Vagina (tissue), 2 donors: ENCODE data around the gene C1QA.

Experiments
- POLR2A ChIP-seq, 2 donors: fragments of 450-650 bp; IDR thresholded peaks; one replicate each; pipeline ENCODE4 v1.6.1; 2017; ENCODE audit warnings: antibody characterized with exemption in 2 of 2, mild to moderate bottlenecking in 2 of 2, moderate library complexity in 2 of 2
- POLR2AphosphoS5 ChIP-seq, 2 donors: sonication (generic); formaldehyde crosslinking; IDR thresholded peaks; one replicate each; pipeline ENCODE4 v1.9.0; 2017; ENCODE audit warnings: antibody characterized with exemption in 2 of 2, mild to moderate bottlenecking in 2 of 2, low read depth in 1 of 2; ENCODE audit not compliant: insufficient read depth in 1 of 2
- TF ChIP-seq, protein P1 (sequence below), 3 experiments: fragments of 450-650 bp in 2 of 3; fragments of 200-600 bp in 1 of 3; sonication (generic) in 1 of 3; IDR thresholded peaks; one replicate each; pipeline ENCODE4 v1.5.1; 2017 to 2019; ENCODE audit warnings: antibody characterized with exemption in 3 of 3, mild to moderate bottlenecking in 2 of 3, moderate library complexity in 2 of 3

DNA sequence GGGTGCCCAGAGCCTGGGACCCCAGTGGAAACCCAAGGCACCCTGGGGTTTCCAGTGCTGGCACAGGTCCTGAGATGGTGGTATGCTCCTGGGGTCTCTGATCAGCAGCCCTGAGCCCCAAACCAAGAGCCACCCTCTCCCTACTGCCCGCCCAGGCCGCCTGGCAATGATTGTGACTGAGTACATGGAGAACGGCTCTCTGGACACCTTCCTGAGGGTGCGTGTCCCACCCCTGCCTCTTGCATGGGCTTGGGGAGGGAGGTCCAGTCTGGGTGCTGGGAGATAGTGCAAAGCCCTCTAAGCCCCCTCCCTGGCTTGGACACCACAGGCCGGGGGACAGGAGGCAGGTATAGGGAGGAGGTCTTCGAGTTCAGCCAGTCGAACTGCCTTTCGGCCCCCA lies 38.4 kb upstream of the C1QA start:
- TF ChIP-seq, protein P1, sequence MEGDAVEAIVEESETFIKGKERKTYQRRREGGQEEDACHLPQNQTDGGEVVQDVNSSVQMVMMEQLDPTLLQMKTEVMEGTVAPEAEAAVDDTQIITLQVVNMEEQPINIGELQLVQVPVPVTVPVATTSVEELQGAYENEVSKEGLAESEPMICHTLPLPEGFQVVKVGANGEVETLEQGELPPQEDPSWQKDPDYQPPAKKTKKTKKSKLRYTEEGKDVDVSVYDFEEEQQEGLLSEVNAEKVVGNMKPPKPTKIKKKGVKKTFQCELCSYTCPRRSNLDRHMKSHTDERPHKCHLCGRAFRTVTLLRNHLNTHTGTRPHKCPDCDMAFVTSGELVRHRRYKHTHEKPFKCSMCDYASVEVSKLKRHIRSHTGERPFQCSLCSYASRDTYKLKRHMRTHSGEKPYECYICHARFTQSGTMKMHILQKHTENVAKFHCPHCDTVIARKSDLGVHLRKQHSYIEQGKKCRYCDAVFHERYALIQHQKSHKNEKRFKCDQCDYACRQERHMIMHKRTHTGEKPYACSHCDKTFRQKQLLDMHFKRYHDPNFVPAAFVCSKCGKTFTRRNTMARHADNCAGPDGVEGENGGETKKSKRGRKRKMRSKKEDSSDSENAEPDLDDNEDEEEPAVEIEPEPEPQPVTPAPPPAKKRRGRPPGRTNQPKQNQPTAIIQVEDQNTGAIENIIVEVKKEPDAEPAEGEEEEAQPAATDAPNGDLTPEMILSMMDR (IDR thresholded peaks at IDR 0.05): no peak
- no peak for TF ChIP-seq POLR2A (IDR thresholded peaks at IDR 0.05)
- no peak for TF ChIP-seq POLR2AphosphoS5 (IDR thresholded peaks at IDR 0.05; ENCODE audit: insufficient read depth in 1 of 2, low read depth in 1 of 2)
